ENCODE data around the gene ABCA2. TPM values are rescaled to one million over a fixed set of nuclear protein-coding genes. Genes with fewer than 3 reads are reported as not detected.

ABCA2 gene
- total RNA-seq, 1 experiment from 2014 or later, result 22.4 TPM

DNA sequence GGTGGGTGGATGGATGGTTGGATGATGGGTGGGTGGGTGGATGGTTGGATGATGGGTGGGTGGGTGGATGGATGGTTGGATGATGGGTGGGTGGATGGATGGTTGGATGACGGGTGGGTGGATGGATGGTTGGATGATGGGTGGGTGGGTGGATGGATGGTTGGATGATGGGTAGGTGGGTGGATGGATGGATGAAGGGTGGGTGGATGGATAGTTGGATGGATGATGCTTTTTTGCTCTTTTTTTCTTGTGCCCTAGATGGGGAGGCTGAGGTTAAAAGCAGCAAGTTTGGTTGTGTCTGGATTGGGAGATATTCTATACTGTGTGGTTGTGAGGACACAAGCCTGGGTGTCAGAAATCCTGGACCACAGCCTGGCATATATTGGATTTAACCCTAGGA lies 70.6 kb downstream of the ABCA2 start:
- no peak overlapping the region; a peak in 1 of 5 replicates for H3K4me3 Mint-ChIP-seq
- Histone ChIP-seq H4K5ac (ENCODE audit: insufficient read length, low read depth, low read length) (no peak overlapping the region), H2BK120ac (ENCODE audit: low read depth, low read length, poor library complexity, severe bottlenecking) (no peak overlapping the region), H3K27ac (ENCODE audit: insufficient read length, low read depth, low read length) (no peak overlapping the region), H2BK5ac (ENCODE audit: insufficient read length, low read length) (no peak overlapping the region), H3K9ac (ENCODE audit: extremely low read depth, insufficient read length, low read length) (no peak overlapping the region), H4K8ac (replicated peaks; ENCODE audit: insufficient read length, low read depth, low read length) (no peak overlapping the region), H3K18ac (ENCODE audit: insufficient read length, low read depth, low read length) (no peak overlapping the region), H2BK20ac (ENCODE audit: low read depth, low read length, poor library complexity, severe bottlenecking) (no peak overlapping the region), H3T11ph (ENCODE audit: low read length) (no peak overlapping the region), H3K23me2 (ENCODE audit: insufficient read length, low read depth, low read length, poor library complexity, severe bottlenecking) (no peaks in the 10 kb centered on the region), H2BK12ac (ENCODE audit: insufficient read length, low read depth, low read length) (no peak overlapping the region), H3K79me1 (ENCODE audit: insufficient read depth, low read depth, low read length, poor library complexity, severe bottlenecking) (no peaks in the 10 kb centered on the region), H3K4ac (ENCODE audit: low read depth, low read length) (no peak overlapping the region), H3K4me2 (ENCODE audit: insufficient read depth, insufficient read length, low read length) (no peak overlapping the region), H3K14ac (ENCODE audit: insufficient read depth, low read length) (no peak overlapping the region), H3K4me1 (ENCODE audit: insufficient read depth, low read length) (no peaks in the 10 kb centered on the region), H4K91ac (ENCODE audit: insufficient read length, low read depth, low read length) (no peak overlapping the region), H3K23ac (ENCODE audit: insufficient read length, low read depth, low read length) (no peak overlapping the region), H2BK15ac (ENCODE audit: low read depth, low read length) (no peak overlapping the region), H4K20me1 (ENCODE audit: control insufficient read depth, insufficient read depth, insufficient read length) (peaks cover 2% of the 10 kb centered on the region), H3K9me3 (ENCODE audit: control insufficient read depth, low read depth, low read length) (no peaks in the 10 kb centered on the region), H2AK5ac (ENCODE audit: insufficient read length, low read length) (no peak overlapping the region), H3K79me2 (ENCODE audit: insufficient read depth, low read length) (no peaks in the 10 kb centered on the region), H3K27me3 (ENCODE audit: insufficient read depth, low read length) (no peaks in the 10 kb centered on the region), H3K56ac (ENCODE audit: insufficient read length, low read depth, low read length) (no peak overlapping the region), H2AFZ (ENCODE audit: low read length) (no peak overlapping the region)
- WGBS (ENCODE audit: extremely low coverage, insufficient read length, low lambda C conversion rate), result no CpG with 5 or more reads among the region's 1 CpG
- peaks cover 6% of the 10 kb centered on the region in 2 experiments; a peak in 4 of 5 replicates for H3K9me3 Mint-ChIP-seq
- 0 out of 4 replicates have a peak, but pooled peaks cover 0 to 2% of the 10 kb centered on the region in 2 experiments for H3K4me1 Mint-ChIP-seq
- no peak for DNase-seq
- no peak overlapping the region for H3K27ac Mint-ChIP-seq
- no peaks in the 10 kb centered on the region; a peak in 1 of 7 replicates for H3K36me3 Mint-ChIP-seq (ENCODE audit: insufficient read depth in 1 of 3, low read depth in 3 of 3)
- TF ChIP-seq CTCF (conservative IDR thresholded peaks at IDR 0.05), result no peak
- peaks cover 8% of the 10 kb centered on the region for H3K27me3 Mint-ChIP-seq (ENCODE audit: low read depth)

Other genes with a start within 250 kb of the ABCA2 start
- 55.2 and 58.9 TPM in 2 replicates for gene TMEM141, start 236.9 kb downstream of the ABCA2 start, total RNA-seq (2021)
- 0.59 and 1.1 TPM in 2 replicates for gene CCDC183, start 231.9 kb downstream of the ABCA2 start, total RNA-seq (2021)
- gene RABL6, start 220.3 kb downstream of the ABCA2 start, total RNA-seq (2021), result 108 and 114 TPM in 2 replicates
- gene AJM1, start 185.8 kb downstream of the ABCA2 start, total RNA-seq (2021), result 1.8 and 2.3 TPM in 2 replicates
- gene PHPT1, start 178.8 kb downstream of the ABCA2 start, total RNA-seq (2021), result 161 and 175 TPM in 2 replicates
- gene MAMDC4, start 175.9 kb downstream of the ABCA2 start, total RNA-seq (2021), result 6.9 and 9.2 TPM in 2 replicates
- 318 and 328 TPM in 2 replicates for gene EDF1, start 161.9 kb downstream of the ABCA2 start, total RNA-seq (2021)
- gene TRAF2, start 141.7 kb downstream of the ABCA2 start, total RNA-seq (2021), result 48.8 and 49.2 TPM in 2 replicates
- gene FBXW5, start 83.5 kb downstream of the ABCA2 start, total RNA-seq (2021), result 62.2 and 65.0 TPM in 2 replicates
- 0.96 and 1.3 TPM in 2 replicates for gene C8G, start 83.0 kb downstream of the ABCA2 start, total RNA-seq (2021)
- gene LCN12, start 76.0 kb downstream of the ABCA2 start, total RNA-seq (2021), result 2.1 and 4.5 TPM in 2 replicates
- 3.6 and 4.8 TPM in 2 replicates for gene PTGDS, start 50.7 kb downstream of the ABCA2 start, total RNA-seq (2021)
- 0.18 and 0.20 TPM in 2 replicates for gene LCNL1, start 45.2 kb downstream of the ABCA2 start, total RNA-seq (2021)
- gene PAXX, start 35.8 kb downstream of the ABCA2 start, total RNA-seq (2021), result 46.8 and 51.2 TPM in 2 replicates
- 0.29 and 0.31 TPM in 2 replicates for gene CLIC3, start 31.7 kb downstream of the ABCA2 start, total RNA-seq (2021)
- not detected in 2 replicates for gene FUT7, start 3.9 kb upstream of the ABCA2 start, total RNA-seq (2021)
- gene NPDC1, start 17.9 kb upstream of the ABCA2 start, total RNA-seq (2021), result 51.8 and 57.6 TPM in 2 replicates
- 4.0 and 5.1 TPM in 2 replicates for gene ENTPD2, start 25.8 kb upstream of the ABCA2 start, total RNA-seq (2021)
- gene SAPCD2, start 42.3 kb upstream of the ABCA2 start, total RNA-seq (2021), result 29.8 and 30.0 TPM in 2 replicates
- gene UAP1L1, start 49.3 kb upstream of the ABCA2 start, total RNA-seq (2021), result 5.6 and 6.6 TPM in 2 replicates
- 32.7 and 34.9 TPM in 2 replicates for gene MAN1B1, start 58.7 kb upstream of the ABCA2 start, total RNA-seq (2021)
- 27.3 and 29.4 TPM in 2 replicates for gene DPP7, start 86.5 kb upstream of the ABCA2 start, total RNA-seq (2021)
- 2.0 and 2.9 TPM in 2 replicates for gene GRIN1, start 110.9 kb upstream of the ABCA2 start, total RNA-seq (2021)
- 0.55 and 0.96 TPM in 2 replicates for gene LRRC26, start 141.8 kb upstream of the ABCA2 start, total RNA-seq (2021)
- gene TMEM210, start 143.8 kb upstream of the ABCA2 start, total RNA-seq (2021), result not detected in 2 replicates
- gene ANAPC2, start 160.3 kb upstream of the ABCA2 start, total RNA-seq (2021), result 54.8 and 54.9 TPM in 2 replicates
- gene SSNA1, start 160.4 kb upstream of the ABCA2 start, total RNA-seq (2021), result 69.2 and 69.4 TPM in 2 replicates
- 30.7 and 32.0 TPM in 2 replicates for gene TPRN, start 172.5 kb upstream of the ABCA2 start, total RNA-seq (2021)
- 34.1 and 35.5 TPM in 2 replicates for gene TMEM203, start 177.4 kb upstream of the ABCA2 start, total RNA-seq (2021)
- gene NDOR1, start 177.5 kb upstream of the ABCA2 start, total RNA-seq (2021), result 44.1 and 45.3 TPM in 2 replicates
- 7.7 and 8.1 TPM in 2 replicates for gene RNF208, start 194.0 kb upstream of the ABCA2 start, total RNA-seq (2021)
- gene CYSRT1, start 196.9 kb upstream of the ABCA2 start, total RNA-seq (2021), result 1.0 and 1.9 TPM in 2 replicates
- gene RNF224, start 199.3 kb upstream of the ABCA2 start, total RNA-seq (2021), result 0.15 and 0.20 TPM in 2 replicates
- gene SLC34A3, start 202.7 kb upstream of the ABCA2 start, total RNA-seq (2021), result not detected in 2 replicates
- 378 and 386 TPM in 2 replicates for gene TUBB4B, start 213.1 kb upstream of the ABCA2 start, total RNA-seq (2021)
- not detected in 2 replicates for gene STPG3, start 223.0 kb upstream of the ABCA2 start, total RNA-seq (2021)
- 71.4 and 71.7 TPM in 2 replicates for gene NELFB, start 227.1 kb upstream of the ABCA2 start, total RNA-seq (2021)
- 5.9 and 6.2 TPM in 2 replicates for gene TOR4A, start 249.5 kb upstream of the ABCA2 start, total RNA-seq (2021)

Data from H9 (cell line).